K562 (cell line): ENCODE measurements around the gene PALM3.

Experiments
- GTF2A2 ChIP-seq: IDR thresholded peaks from 2 replicates; pipeline ENCODE4 v1.6.1; 2016; ENCODE audit warnings: mild to moderate bottlenecking, missing genetic modification characterization, missing compliant biosample characterization
- GTF2F1 ChIP-seq: IDR thresholded peaks from 2 replicates; pipeline ENCODE4 v1.6.1; 2011; ENCODE audit warnings: low read depth, low read length, improper control_type of control experiment
- POLR2A ChIP-seq: fragments of 450-650 bp; conservative IDR thresholded peaks from 2 replicates; pipeline ENCODE4 v1.6.1; 2016
- SREBF2 ChIP-seq: sonication (generic); formaldehyde crosslinking; IDR thresholded peaks from 2 replicates; pipeline ENCODE4 v1.4.0; 2020; ENCODE audit warnings: mild to moderate bottlenecking, missing genetic modification reagents
- TBP ChIP-seq: optimal IDR thresholded peaks from 2 replicates; pipeline ENCODE3; 2011; ENCODE audit warnings: low read depth, low read length, improper control_type of control experiment
- ZBTB7A ChIP-seq: IDR thresholded peaks from 2 replicates; pipeline ENCODE4 v1.6.1; 2011; ENCODE audit warnings: low read depth, mild to moderate bottlenecking, low read length, moderate library complexity, borderline replicate concordance; ENCODE audit not compliant: control insufficient read depth
- TF ChIP-seq, protein P1 (sequence below), 3 experiments: IDR thresholded peaks in 2 of 3; conservative IDR thresholded peaks in 1 of 3; 2 replicates each; pipeline ENCODE4 v1.5.1; 2011 to 2012; ENCODE audit warnings: low read length in 3 of 3, mild to moderate bottlenecking in 3 of 3, control low read depth in 2 of 3, improper control_type of control experiment in 1 of 3, inconsistent platforms in 1 of 3, low read depth in 1 of 3, mixed read lengths in 1 of 3, moderate library complexity in 1 of 3; ENCODE audit not compliant: insufficient read depth in 2 of 3
- TF ChIP-seq, protein P2 (sequence below), 2 experiments: fragments of 450-650 bp; formaldehyde crosslinking in 1 of 2; IDR thresholded peaks; 2 replicates each; pipeline versions ENCODE4 v1.4.0 to v1.6.1; 2014 to 2020; ENCODE audit warnings: mild to moderate bottlenecking in 2 of 2, borderline replicate concordance in 1 of 2, low read depth in 1 of 2
- TF ChIP-seq, protein P3 (sequence below): fragments of 250-450 bp; sonication (Bioruptor Pico); IDR thresholded peaks from 2 replicates; pipeline ENCODE4 v1.8.0; 2022; ENCODE audit warnings: inconsistent platforms

DNA sequence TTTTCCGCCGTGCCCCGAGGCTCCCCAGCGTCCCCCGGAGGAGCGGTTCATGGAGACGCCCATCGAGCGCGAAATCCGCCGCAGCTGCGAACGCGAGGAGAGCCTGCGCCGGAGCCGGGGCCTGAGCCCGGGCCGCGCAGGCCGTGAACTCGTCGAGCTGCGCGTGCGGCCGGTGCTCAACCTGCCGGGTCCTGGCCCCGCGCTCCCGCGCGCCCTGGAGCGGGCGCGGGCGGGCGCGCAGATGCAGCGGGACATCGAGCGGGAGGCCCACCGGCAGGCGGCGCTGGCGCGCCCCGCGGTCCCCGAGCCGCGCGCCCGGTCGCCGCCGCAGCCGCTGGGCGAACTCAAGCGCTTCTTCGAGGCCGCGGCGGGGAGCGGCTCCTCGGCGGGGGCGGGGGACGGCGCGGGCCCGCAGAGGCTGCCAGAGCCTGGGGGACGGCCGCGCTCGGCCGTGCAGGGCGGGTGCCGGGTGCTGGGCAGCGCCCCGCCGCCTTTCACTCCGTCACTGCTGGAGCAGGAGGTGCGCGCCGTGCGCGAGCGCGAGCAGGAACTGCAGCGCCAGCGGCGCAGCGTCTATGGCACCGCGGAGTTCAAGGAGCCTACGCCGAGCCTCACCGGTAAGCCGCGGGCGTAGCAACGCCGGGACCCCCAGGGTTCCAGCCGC is 11.5 kb upstream of the PALM3 start:
- TF ChIP-seq TBP (no peak), ZBTB7A (peak; percentile 76; the same call in 1 of the 2 replicates), GTF2A2 (no peak), POLR2A (0 out of 2 replicates have a peak, but pooled peaks have one; percentile 32), GTF2F1 (no peak), SREBF2 (CRISPR knock-in tag) (no peak)
- TF ChIP-seq, protein P1, sequence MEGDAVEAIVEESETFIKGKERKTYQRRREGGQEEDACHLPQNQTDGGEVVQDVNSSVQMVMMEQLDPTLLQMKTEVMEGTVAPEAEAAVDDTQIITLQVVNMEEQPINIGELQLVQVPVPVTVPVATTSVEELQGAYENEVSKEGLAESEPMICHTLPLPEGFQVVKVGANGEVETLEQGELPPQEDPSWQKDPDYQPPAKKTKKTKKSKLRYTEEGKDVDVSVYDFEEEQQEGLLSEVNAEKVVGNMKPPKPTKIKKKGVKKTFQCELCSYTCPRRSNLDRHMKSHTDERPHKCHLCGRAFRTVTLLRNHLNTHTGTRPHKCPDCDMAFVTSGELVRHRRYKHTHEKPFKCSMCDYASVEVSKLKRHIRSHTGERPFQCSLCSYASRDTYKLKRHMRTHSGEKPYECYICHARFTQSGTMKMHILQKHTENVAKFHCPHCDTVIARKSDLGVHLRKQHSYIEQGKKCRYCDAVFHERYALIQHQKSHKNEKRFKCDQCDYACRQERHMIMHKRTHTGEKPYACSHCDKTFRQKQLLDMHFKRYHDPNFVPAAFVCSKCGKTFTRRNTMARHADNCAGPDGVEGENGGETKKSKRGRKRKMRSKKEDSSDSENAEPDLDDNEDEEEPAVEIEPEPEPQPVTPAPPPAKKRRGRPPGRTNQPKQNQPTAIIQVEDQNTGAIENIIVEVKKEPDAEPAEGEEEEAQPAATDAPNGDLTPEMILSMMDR (IDR thresholded peaks at IDR 0.05 in 2 of 3, conservative IDR thresholded peaks at IDR 0.05 in 1 of 3; ENCODE audit: insufficient read depth in 2 of 3, low read depth in 1 of 3, low read length in 3 of 3) = peak; percentile 17 to 88 (median 75); a peak in 5 of 6 replicates
- TF ChIP-seq, protein P2, sequence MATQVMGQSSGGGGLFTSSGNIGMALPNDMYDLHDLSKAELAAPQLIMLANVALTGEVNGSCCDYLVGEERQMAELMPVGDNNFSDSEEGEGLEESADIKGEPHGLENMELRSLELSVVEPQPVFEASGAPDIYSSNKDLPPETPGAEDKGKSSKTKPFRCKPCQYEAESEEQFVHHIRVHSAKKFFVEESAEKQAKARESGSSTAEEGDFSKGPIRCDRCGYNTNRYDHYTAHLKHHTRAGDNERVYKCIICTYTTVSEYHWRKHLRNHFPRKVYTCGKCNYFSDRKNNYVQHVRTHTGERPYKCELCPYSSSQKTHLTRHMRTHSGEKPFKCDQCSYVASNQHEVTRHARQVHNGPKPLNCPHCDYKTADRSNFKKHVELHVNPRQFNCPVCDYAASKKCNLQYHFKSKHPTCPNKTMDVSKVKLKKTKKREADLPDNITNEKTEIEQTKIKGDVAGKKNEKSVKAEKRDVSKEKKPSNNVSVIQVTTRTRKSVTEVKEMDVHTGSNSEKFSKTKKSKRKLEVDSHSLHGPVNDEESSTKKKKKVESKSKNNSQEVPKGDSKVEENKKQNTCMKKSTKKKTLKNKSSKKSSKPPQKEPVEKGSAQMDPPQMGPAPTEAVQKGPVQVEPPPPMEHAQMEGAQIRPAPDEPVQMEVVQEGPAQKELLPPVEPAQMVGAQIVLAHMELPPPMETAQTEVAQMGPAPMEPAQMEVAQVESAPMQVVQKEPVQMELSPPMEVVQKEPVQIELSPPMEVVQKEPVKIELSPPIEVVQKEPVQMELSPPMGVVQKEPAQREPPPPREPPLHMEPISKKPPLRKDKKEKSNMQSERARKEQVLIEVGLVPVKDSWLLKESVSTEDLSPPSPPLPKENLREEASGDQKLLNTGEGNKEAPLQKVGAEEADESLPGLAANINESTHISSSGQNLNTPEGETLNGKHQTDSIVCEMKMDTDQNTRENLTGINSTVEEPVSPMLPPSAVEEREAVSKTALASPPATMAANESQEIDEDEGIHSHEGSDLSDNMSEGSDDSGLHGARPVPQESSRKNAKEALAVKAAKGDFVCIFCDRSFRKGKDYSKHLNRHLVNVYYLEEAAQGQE (IDR thresholded peaks at IDR 0.05; ENCODE audit: borderline replicate concordance) = peak; percentile 17; the same call in 1 of the 2 replicates
- TF ChIP-seq, protein P2 (CRISPR knock-in tag; IDR thresholded peaks at IDR 0.05; ENCODE audit: low read depth) = no peak
- TF ChIP-seq, protein P3, sequence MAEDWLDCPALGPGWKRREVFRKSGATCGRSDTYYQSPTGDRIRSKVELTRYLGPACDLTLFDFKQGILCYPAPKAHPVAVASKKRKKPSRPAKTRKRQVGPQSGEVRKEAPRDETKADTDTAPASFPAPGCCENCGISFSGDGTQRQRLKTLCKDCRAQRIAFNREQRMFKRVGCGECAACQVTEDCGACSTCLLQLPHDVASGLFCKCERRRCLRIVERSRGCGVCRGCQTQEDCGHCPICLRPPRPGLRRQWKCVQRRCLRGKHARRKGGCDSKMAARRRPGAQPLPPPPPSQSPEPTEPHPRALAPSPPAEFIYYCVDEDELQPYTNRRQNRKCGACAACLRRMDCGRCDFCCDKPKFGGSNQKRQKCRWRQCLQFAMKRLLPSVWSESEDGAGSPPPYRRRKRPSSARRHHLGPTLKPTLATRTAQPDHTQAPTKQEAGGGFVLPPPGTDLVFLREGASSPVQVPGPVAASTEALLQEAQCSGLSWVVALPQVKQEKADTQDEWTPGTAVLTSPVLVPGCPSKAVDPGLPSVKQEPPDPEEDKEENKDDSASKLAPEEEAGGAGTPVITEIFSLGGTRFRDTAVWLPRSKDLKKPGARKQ (CRISPR knock-in tag) = no peak
